Measurements from ENCODE around the gene MEF2D. TPM values are rescaled to one million over a fixed set of nuclear protein-coding genes. Genes with fewer than 3 reads are reported as not detected.

The MEF2D gene
- total RNA-seq, 2 experiments from 2014 or later: 25.7 to 27.8 TPM

DNA sequence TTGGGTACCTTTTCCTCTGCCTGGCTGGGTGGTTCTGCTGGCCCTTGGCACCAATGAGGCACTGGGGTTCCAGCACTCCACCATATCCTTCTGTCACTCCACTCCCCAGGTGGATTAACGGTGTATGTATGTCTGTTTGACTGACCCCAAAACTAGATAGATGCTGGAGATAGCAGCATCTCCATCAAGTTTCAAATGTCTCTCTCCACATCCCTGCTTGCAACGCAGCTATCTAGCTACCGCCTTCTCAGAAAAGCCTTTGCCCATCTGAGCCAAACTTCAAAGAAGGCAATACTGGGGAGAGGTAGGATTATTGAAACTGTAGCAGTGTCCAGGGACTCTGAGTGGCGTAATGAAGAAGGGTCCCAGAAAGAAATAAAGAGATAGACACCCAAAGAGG, 67.5 kb downstream of the MEF2D start:
- peaks cover 96% of the 10 kb centered on the region for H3K27me3 Mint-ChIP-seq
- H3K4me3 Mint-ChIP-seq: no peak overlapping the region
- no peak for DNase-seq
- peaks cover 50% of the 10 kb centered on the region for H3K4me1 Mint-ChIP-seq
- no peaks in the 10 kb centered on the region for H3K9me3 Mint-ChIP-seq
- no peak overlapping the region for H3K27ac Mint-ChIP-seq
- H3K36me3 Mint-ChIP-seq: peaks cover 8% of the 10 kb centered on the region

DNA sequence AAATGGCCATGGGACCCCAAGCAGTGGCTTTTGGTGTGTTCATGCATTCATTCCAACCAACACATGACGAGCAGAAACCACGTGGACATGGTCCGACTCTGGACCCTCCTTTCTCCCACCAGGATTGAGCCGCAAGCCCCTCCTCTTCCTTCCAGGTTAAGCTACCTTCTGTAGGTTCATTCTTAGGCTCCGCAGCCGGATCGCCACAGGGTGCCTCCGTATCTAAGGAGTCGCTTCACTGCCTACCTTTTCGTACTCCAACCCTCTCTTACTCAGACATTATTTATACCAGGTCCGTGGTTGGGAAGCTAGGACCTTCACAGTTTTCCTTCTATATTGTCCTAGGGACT, 67.9 kb downstream of the MEF2D start:
- Mint-ChIP-seq H3K27me3 (peaks cover 96% of the 10 kb centered on the region), H3K4me3 (no peak overlapping the region), H3K9me3 (no peaks in the 10 kb centered on the region), H3K27ac (no peak overlapping the region), H3K4me1 (peaks cover 46% of the 10 kb centered on the region), H3K36me3 (peaks cover 8% of the 10 kb centered on the region)
- DNase-seq: no peak

DNA sequence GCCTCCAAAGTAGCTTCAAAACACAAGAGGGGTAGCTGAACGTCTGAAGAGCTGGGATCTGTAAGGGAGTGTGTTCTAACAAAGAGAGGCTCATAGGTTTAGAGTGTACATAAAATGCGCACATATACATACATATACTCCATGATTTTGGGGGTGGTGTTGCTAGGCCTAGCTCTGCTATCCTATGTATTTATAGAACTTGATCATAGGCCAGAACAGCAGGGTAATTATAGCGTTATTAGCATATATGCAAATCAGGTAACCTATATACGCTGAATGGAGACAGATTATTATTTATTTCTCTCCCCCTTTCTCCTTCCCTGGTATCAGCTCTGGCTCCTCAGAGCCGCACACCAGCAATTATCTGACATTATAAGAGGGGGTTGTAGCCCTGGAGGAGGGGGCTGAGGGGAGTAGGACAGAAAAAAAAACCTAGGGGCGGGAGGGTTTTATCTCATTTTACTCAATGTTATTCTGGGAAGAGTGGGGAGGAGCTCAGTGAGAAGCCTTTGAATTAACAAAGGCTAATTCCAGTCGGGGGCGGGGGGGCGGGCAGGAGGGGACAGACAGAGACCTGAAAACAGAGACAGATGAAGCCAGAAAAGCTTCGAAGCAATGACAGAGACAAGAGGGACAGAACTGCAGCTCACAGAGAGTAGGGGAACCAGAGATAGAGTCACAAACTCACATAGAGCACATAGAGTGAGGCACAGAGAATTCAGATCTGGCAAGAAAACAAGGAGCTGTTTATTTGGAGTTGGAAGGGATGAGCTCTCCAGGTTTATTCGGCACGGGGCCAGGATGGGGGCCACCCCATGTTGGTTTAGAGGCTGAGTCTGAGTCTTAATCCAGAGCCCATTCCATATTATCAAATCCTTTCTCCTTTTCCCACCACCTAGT, 68.6 kb downstream of the MEF2D start:
- no peak overlapping the region for H3K27ac Mint-ChIP-seq
- H3K27me3 Mint-ChIP-seq: peaks cover 96% of the 10 kb centered on the region
- DNase-seq: no peak
- H3K4me1 Mint-ChIP-seq: peaks cover 40% of the 10 kb centered on the region
- H3K36me3 Mint-ChIP-seq: peaks cover 6% of the 10 kb centered on the region
- no peaks in the 10 kb centered on the region for H3K9me3 Mint-ChIP-seq
- H3K4me3 Mint-ChIP-seq: no peak overlapping the region

DNA sequence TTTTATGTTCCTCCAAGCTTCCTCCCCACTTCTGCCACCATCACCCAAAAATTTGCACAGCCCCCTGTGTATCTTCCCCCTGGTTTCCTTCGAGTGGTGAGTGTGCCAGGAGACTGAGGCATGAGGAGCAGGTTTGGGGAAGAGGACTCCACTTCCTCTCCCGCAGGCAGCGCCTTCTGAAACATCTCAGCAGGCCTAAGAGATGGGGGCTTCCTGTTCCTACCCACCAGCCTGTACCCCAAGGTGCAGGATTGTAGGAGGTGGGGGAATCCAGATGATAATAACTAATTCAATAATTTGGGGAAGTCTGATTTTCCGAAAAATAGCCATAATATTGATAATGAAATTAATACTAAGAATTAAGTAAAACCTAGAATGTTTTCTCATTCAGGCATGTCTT, 69.2 kb downstream of the MEF2D start:
- Mint-ChIP-seq H3K9me3 (no peaks in the 10 kb centered on the region), H3K27ac (no peak overlapping the region), H3K27me3 (peaks cover 96% of the 10 kb centered on the region), H3K4me3 (no peak overlapping the region), H3K36me3 (peaks cover 6% of the 10 kb centered on the region), H3K4me1 (peaks cover 38% of the 10 kb centered on the region)
- no peak for DNase-seq

GRCh38 chr1:156430866-156431265, 69.7 kb downstream of the MEF2D start:
- Mint-ChIP-seq H3K4me3 (no peak overlapping the region), H3K27ac (no peak overlapping the region)

GRCh38 chr1:156430303-156430702, 70.3 kb downstream of the MEF2D start:
- Mint-ChIP-seq H3K9me3 (no peaks in the 10 kb centered on the region), H3K27ac (no peak overlapping the region), H3K4me1 (peaks cover 35% of the 10 kb centered on the region), H3K4me3 (peak overlapping the region; percentile 16), H3K36me3 (peaks cover 4% of the 10 kb centered on the region), H3K27me3 (peaks cover 98% of the 10 kb centered on the region)
- no peak for DNase-seq

More at GRCh38 chr1:156430866-156431265, 69.7 kb downstream of the MEF2D start:
- peaks cover 6% of the 10 kb centered on the region for H3K36me3 Mint-ChIP-seq
- peaks cover 37% of the 10 kb centered on the region for H3K4me1 Mint-ChIP-seq
- peaks cover 98% of the 10 kb centered on the region for H3K27me3 Mint-ChIP-seq
- no peaks in the 10 kb centered on the region for H3K9me3 Mint-ChIP-seq
- no peak for DNase-seq

DNA sequence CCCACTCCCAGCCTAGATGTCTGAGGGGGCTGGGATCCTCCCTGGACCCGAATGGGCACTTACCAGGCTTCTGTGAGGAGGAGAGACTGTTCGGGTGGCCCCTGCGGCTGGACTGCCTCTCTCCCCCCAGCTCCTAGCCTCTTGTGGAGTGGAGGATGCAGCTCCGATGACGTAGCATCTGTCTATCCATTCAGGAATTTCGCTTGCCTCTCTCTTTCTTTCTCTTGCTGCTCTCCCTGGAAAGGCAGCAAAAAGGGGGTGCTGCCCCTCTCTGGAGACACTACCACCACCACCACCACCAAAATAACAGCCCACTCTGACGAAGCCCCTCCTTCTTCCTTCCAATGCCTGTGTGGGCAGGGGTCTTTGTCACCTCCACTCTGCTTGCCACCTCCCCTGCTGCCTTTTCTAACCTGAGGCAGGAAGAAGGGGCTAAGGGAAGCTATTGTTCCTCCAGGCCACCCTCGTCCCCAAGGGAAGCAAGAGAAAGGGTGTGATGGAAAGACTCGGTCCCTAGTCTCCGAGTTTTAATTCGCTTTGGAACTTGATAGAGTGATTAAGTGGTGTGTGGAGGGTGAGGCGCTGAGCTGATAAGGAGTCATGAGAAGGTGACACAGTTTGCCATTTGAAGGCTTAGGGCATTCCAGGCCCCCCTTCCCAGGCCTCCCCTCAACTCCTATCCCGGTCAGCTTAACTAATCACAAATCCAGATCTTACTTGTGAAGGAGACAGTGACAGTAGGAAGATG, 71.1 kb downstream of the MEF2D start:
- Mint-ChIP-seq H3K9me3 (no peaks in the 10 kb centered on the region), H3K4me3 (no peak overlapping the region), H3K36me3 (no peaks in the 10 kb centered on the region), H3K27ac (no peak overlapping the region), H3K4me1 (peaks cover 28% of the 10 kb centered on the region), H3K27me3 (peaks cover 98% of the 10 kb centered on the region)
- DNase-seq: no peak

DNA sequence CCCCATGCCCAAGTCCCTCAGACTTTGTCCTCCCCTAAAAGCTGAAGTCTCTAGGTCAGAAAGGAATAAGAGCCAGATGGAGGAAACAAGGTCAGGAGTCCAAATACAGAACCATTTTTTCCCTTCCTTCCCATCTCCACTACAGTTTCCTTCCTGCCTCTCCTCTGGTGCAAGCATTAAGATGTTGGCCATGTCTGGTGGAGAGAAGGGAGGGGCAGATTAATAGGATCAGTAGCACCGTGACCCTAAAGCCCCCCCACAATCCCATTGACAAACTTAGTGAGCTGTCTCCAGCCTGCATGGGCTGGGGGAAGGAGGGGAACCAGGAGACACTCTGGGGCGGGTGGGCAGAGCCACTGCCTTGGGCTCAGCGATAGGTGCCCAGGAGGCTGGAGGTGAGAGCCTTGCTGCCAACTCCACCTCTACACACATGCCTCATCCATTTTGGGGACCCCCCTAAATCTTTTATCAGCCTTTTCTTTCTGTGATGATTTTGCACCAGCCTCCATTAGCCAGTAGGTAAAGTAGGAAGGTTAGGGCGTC, 71.8 kb downstream of the MEF2D start:
- Mint-ChIP-seq H3K27ac (no peak overlapping the region), H3K4me1 (peaks cover 23% of the 10 kb centered on the region), H3K4me3 (no peak overlapping the region), H3K36me3 (no peaks in the 10 kb centered on the region), H3K27me3 (peaks cover 98% of the 10 kb centered on the region), H3K9me3 (no peaks in the 10 kb centered on the region)
- no peak for DNase-seq

GRCh38 chr1:156427957-156428356, 72.6 kb downstream of the MEF2D start:
- no peaks in the 10 kb centered on the region for H3K9me3 Mint-ChIP-seq
- peaks cover 98% of the 10 kb centered on the region for H3K27me3 Mint-ChIP-seq
- DNase-seq: no peak
- no peak overlapping the region for H3K4me3 Mint-ChIP-seq
- H3K36me3 Mint-ChIP-seq: no peaks in the 10 kb centered on the region
- H3K4me1 Mint-ChIP-seq: peaks cover 15% of the 10 kb centered on the region
- H3K27ac Mint-ChIP-seq: no peak overlapping the region

- DNase-seq: no peak
- Mint-ChIP-seq H3K36me3 (no peaks in the 10 kb centered on the region), H3K27ac (no peak overlapping the region), H3K9me3 (no peaks in the 10 kb centered on the region), H3K4me3 (no peak overlapping the region), H3K4me1 (peaks cover 15% of the 10 kb centered on the region), H3K27me3 (peaks cover 95% of the 10 kb centered on the region)
These were observed 74.6 kb downstream of the MEF2D start for GRCh38 chr1:156425943-156426342.

GRCh38 chr1:156424806-156425432, 75.7 kb downstream of the MEF2D start:
- Mint-ChIP-seq H3K4me3 (no peak overlapping the region), H3K27ac (no peak overlapping the region), H3K9me3 (no peaks in the 10 kb centered on the region), H3K27me3 (peaks cover 95% of the 10 kb centered on the region), H3K4me1 (peaks cover 15% of the 10 kb centered on the region), H3K36me3 (no peaks in the 10 kb centered on the region)
- no peak for DNase-seq

- Mint-ChIP-seq H3K27me3 (peaks cover 95% of the 10 kb centered on the region), H3K4me3 (no peak overlapping the region), H3K36me3 (no peaks in the 10 kb centered on the region), H3K4me1 (peaks cover 13% of the 10 kb centered on the region), H3K27ac (no peak overlapping the region), H3K9me3 (no peaks in the 10 kb centered on the region)
- no peak for DNase-seq
These were observed 76.9 kb downstream of the MEF2D start for GRCh38 chr1:156423422-156424352.

DNA sequence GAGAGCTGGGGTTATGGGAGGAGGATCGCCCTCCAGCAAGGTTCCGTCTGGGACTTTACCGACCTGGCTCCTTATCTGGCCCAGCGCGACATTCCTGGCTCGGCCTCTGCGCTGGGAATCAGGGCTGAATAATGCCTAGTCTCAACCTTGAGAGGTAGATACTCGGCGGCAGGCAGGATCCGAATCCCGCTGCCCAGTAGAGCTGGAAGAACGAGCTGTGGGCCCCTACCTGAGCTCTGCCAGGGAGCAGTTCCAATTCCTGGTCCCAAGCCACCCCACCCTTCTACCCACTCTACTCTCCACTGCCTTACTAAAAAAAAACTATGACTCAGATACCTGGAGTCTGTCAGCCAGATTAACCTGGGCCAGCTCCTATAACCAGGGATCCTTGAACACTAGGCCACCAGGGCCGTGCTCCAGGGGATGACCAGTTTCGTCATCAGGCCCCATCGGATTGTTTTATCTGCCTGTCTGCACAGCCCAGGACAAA, 77.9 kb downstream of the MEF2D start:
- peaks cover 92% of the 10 kb centered on the region for H3K27me3 Mint-ChIP-seq
- no peak overlapping the region for H3K27ac Mint-ChIP-seq
- no peaks in the 10 kb centered on the region for H3K36me3 Mint-ChIP-seq
- H3K4me3 Mint-ChIP-seq: no peak overlapping the region
- no peak for DNase-seq
- H3K9me3 Mint-ChIP-seq: no peaks in the 10 kb centered on the region
- peaks cover 13% of the 10 kb centered on the region for H3K4me1 Mint-ChIP-seq

DNA sequence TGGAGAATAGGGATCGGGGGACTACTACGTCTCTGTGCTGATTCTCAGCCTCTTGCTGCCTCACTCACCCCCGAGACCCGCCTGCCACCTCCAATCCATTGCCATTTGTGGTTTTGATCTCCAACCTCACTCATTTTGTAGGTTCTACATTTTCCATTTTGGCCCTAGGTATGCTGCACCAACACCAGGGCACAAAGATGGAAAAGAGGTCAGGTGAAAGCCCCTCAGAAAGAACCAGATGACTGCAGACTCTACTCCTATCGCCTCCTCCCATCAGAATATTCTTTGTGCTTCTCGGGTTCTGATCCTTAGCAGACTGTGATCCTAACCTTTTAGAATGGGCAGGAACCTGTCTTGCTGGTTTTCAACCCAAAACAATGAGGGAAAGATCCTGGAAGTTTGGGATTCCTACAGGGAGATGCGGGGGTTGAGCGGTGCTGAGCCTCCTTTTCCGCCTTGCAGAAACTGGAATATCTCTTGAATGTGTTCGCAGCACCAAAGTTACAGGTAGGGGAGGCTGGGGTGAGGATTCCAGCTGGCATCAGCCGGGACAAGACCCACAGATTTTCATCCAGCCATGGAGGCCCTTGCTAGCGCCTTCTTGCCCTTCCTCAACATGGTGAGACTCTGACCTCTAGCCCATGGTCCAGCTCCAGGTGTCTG, 78.5 kb downstream of the MEF2D start:
- Mint-ChIP-seq H3K4me3 (peak overlapping the region; percentile 26), H3K4me1 (peaks cover 13% of the 10 kb centered on the region), H3K9me3 (no peaks in the 10 kb centered on the region), H3K36me3 (no peaks in the 10 kb centered on the region), H3K27ac (no peak overlapping the region), H3K27me3 (peaks cover 92% of the 10 kb centered on the region)
- no peak for DNase-seq
